Caki2 (cell line): ENCODE data around the gene BNIP5. TPM values are rescaled to one million over a fixed set of nuclear protein-coding genes. Genes with fewer than 3 reads are reported as not detected.
"Not testable (repeated sequence)": the region's sequence is repeated elsewhere in the genome, so short reads cannot be mapped to it uniquely, and the experiment has no call there.

Source experiments
- DNase-seq: peaks from one replicate; pipeline ENCODE4 v3.0.0-alpha.2; 2015; ENCODE audit warnings: low read depth
- in situ Hi-C: cut with HindIII; loops from 2 replicates; pipeline ENCODE4 v1.10.0; 2016; ENCODE audit warnings: low sequenced_read_pairs, low pct_unique_long_range_greater_than_20kb, mixed read lengths
- total RNA-seq: library from RNA; depleted of rRNA; stranded (reverse); fragments of >200 nt; shearing (Covaris generic); gene quantifications from 2 replicates; pipeline ENCODE4 v1.2.3, GENCODE V29; 2014; ENCODE audit warnings: low replicate concordance

Gene BNIP5
- total RNA-seq, 1 experiment from 2014 or later: not detected

DNA sequence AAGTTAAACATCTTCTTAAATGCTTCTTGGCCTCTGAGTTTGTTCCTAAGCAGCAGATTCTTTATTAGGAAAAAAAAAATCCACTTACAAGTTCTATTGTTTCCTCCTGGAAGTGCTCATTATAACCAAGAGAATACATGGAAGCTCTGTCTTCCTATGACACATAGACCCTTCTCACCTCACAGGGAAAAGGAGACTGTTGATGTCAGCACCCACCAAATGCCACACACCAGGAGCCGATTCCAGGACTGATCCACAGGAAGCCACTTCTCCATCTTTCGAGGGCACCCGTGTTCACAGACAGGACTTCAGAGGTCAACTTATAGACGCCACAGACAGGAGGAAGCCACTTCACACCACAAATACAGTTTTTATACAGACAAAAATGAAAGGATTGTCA lies 13.4 kb upstream of the BNIP5 start:
- in situ Hi-C loops: no loop called here
- no peak for DNase-seq

DNA sequence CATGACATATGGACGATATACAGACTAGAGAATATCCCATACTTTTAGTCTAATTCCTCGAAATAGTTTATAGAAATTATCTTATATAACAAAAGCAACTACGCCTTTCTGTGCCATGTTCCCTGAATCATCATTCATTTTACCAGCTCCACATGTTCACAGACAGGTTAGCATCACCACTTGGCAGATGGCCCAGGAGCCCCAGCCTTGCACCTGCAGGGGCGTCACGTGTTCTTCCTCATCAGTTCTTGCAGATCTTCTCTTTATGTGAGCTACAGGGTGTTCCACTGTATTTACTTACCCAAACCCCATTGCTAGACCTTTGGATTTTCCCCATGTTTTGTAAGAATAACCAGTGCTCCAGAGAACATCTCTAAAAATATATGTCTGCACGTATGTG lies 12.6 kb upstream of the BNIP5 start:
- no peak for DNase-seq

DNA sequence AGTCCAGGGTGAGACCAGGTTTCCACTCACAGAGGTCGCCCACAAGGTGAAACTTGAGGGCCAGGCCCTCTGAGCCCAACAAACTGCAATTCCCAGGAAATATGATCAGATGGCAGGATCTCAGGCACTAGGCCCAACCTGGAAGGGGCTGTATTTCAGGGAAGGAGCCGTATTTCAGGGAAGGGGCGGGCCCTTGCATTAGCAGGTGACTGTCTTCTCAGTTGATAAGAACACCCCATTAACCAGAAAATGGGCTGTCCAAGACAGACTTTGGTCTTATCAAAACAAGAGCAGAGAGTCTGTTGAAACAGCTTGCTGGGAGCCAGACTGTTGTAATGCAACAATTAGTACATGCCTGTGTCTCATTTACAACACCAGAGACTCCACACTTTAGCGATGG lies 10.9 kb upstream of the BNIP5 start:
- DNase-seq: no peak
- in situ Hi-C loops: no loop called here

More for the DNA sequence above, 12.6 kb upstream of the BNIP5 start:
- in situ Hi-C loops: no loop called here

GRCh38 chr6:36346486-36347273 lies 10.0 kb upstream of the BNIP5 start:
- in situ Hi-C loops: no loop called here
- DNase-seq: no peak

- DNase-seq: no peak
- in situ Hi-C loops: no loop called here
Observed at GRCh38 chr6:36345681-36346466, 9.2 kb upstream of the BNIP5 start.

- in situ Hi-C loops: no loop called here
- no peak for DNase-seq
Observed at GRCh38 chr6:36343109-36343680, 6.5 kb upstream of the BNIP5 start.

- peak; percentile 36 for DNase-seq
- in situ Hi-C loops: no loop called here
Observed at GRCh38 chr6:36340618-36341454, 4.1 kb upstream of the BNIP5 start.

DNA sequence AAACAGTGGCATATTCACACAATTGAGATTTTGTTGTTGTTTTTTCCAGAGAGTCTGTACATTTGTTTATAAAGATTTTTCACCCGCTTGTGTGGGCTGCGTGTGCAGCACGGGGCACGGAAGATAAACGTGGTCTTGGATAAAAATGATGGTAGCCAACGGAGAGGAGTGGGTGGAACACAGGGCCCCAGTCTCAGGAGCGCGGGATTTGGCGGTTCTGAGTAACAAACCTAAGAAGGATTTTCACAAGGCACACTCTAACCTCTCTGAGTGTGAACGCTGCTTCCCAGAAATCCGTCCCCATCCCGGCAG lies 3.6 kb upstream of the BNIP5 start:
- in situ Hi-C loops: no loop called here
- DNase-seq: no peak

DNA sequence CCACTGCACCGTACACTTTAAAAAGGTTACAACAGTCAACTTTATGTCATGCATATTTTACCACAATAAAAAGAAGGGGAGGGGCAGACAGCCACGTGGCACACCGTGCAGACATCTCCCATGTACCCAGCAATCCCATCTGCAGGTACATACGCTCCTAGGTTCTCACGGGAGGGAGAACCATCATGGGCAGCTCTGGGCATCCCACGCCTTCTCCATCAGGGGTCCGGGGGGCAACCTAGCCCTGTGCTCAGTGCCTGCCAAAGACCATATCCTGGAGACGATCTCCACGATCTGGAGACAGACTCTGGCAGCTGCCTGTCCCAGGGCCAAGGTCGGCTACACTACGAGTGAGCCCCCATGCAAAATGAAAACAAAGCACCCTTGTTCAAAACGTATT lies 2.5 kb upstream of the BNIP5 start:
- in situ Hi-C loops: no loop called here
- DNase-seq: no peak

GRCh38 chr6:36338223-36338622 lies 1.5 kb upstream of the BNIP5 start:
- DNase-seq, in situ Hi-C loops: not testable (repeated sequence)

- in situ Hi-C loops: no loop called here
- no peak for DNase-seq
Observed at GRCh38 chr6:36337814-36338213, 1.1 kb upstream of the BNIP5 start.

- in situ Hi-C loops: no loop called here
- no peak for DNase-seq
Observed at GRCh38 chr6:36336208-36336710, 429 bp downstream of the BNIP5 start.

- in situ Hi-C loops: no loop called here
- peak; percentile 34 for DNase-seq
Observed at GRCh38 chr6:36335465-36336207, 1.1 kb downstream of the BNIP5 start.

- in situ Hi-C loops: no loop called here
- peak; percentile 44 for DNase-seq
Observed at GRCh38 chr6:36334832-36335459, 1.7 kb downstream of the BNIP5 start.

- no peak for DNase-seq
- in situ Hi-C loops: no loop called here
Observed at GRCh38 chr6:36333931-36334725, 2.6 kb downstream of the BNIP5 start.

- no peak for DNase-seq
- in situ Hi-C loops: no loop called here
Observed at GRCh38 chr6:36333171-36333895, 3.4 kb downstream of the BNIP5 start.
